Activated CD4-positive, alpha-beta T cell treated with anti-CD3 and anti-CD28 coated beads for 1 hour (primary cell): ENCODE measurements around the gene DLG4.
"Not testable (repeated sequence)": the region's sequence is repeated elsewhere in the genome, so short reads cannot be mapped to it uniquely, and the experiment has no call there.

Source experiments
- DNase-seq: peaks from one replicate; pipeline ENCODE4 v3.0.0-alpha.2; 2020

DLG4 gene

GRCh38 chr17:7211491-7212273 lies 8.0 kb downstream of the DLG4 start:
- no peak for DNase-seq

GRCh38 chr17:7208754-7209460 lies 10.7 kb downstream of the DLG4 start:
- DNase-seq: no peak

- DNase-seq: no peak
These were observed 11.5 kb downstream of the DLG4 start for GRCh38 chr17:7208027-7208571.

GRCh38 chr17:7207120-7208001 lies 12.3 kb downstream of the DLG4 start:
- no peak for DNase-seq

- DNase-seq: no peak
These were observed 14.1 kb downstream of the DLG4 start for GRCh38 chr17:7205561-7205960.

- DNase-seq: peak; percentile 91
These were observed 14.7 kb downstream of the DLG4 start for GRCh38 chr17:7204828-7205461.

GRCh38 chr17:7204336-7204735 lies 15.3 kb downstream of the DLG4 start:
- DNase-seq: no peak

- DNase-seq: no peak
These were observed 16.2 kb downstream of the DLG4 start for GRCh38 chr17:7203391-7203790.

GRCh38 chr17:7196651-7197401 lies 22.8 kb downstream of the DLG4 start:
- no peak for DNase-seq

GRCh38 chr17:7195971-7196370 lies 23.7 kb downstream of the DLG4 start:
- DNase-seq: no peak

- DNase-seq: no peak
These were observed 27.2 kb downstream of the DLG4 start for GRCh38 chr17:7192271-7192937.

- DNase-seq: no peak
These were observed 27.9 kb downstream of the DLG4 start for GRCh38 chr17:7191571-7192270.

GRCh38 chr17:7191069-7191468 lies 28.6 kb downstream of the DLG4 start:
- DNase-seq: no peak

- DNase-seq: no peak
These were observed 29.2 kb downstream of the DLG4 start for GRCh38 chr17:7190276-7190917.

GRCh38 chr17:7186241-7186640 lies 33.4 kb downstream of the DLG4 start:
- no peak for DNase-seq

GRCh38 chr17:7184647-7185046 lies 35.0 kb downstream of the DLG4 start:
- no peak for DNase-seq

GRCh38 chr17:7184091-7184488 lies 35.5 kb downstream of the DLG4 start:
- no peak for DNase-seq

- no peak for DNase-seq
These were observed 36.1 kb downstream of the DLG4 start for GRCh38 chr17:7183433-7184090.

GRCh38 chr17:7182101-7182500 lies 37.5 kb downstream of the DLG4 start:
- DNase-seq: not testable (repeated sequence)
